Thyroid gland (tissue), 4 donors: ENCODE data around the gene MRAS.

ENCODE experiments used
- POLR2A ChIP-seq, 2 donors: fragments of 450-650 bp; IDR thresholded peaks; one replicate each; pipeline ENCODE4 v1.6.1; 2017; ENCODE audit warnings: antibody characterized with exemption in 2 of 2, mild to moderate bottlenecking in 2 of 2, moderate library complexity in 1 of 2
- TF ChIP-seq, protein P1 (sequence below), 6 experiments: fragments of 200-600 bp in 3 of 6; fragments of 450-650 bp in 3 of 6; sonication (generic) in 3 of 6; IDR thresholded peaks; one replicate each; pipeline ENCODE4 v1.5.1; 2016 to 2019; ENCODE audit warnings: antibody characterized with exemption in 6 of 6, mild to moderate bottlenecking in 2 of 6, inconsistent platforms in 1 of 6, moderate library complexity in 1 of 6

DNA sequence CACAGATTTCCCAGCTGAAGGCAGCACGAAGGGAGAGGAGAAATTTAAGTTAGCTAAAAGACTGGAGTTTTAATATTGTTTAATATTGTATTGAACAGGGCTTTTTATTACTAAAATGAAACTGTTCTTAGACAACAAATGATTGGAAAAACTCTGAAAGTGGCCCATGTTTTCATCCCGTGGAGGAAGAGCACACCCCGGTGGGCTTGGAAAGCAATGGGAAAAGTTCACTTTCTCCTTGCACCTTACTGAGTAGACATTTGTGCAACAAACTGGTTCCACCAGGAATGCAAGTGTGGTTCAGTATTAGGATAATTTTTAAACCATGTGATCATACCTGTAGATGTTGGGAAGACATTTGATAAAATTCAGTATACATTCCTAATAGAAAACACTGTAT is 77.8 kb downstream of the MRAS start:
- TF ChIP-seq, protein P1, sequence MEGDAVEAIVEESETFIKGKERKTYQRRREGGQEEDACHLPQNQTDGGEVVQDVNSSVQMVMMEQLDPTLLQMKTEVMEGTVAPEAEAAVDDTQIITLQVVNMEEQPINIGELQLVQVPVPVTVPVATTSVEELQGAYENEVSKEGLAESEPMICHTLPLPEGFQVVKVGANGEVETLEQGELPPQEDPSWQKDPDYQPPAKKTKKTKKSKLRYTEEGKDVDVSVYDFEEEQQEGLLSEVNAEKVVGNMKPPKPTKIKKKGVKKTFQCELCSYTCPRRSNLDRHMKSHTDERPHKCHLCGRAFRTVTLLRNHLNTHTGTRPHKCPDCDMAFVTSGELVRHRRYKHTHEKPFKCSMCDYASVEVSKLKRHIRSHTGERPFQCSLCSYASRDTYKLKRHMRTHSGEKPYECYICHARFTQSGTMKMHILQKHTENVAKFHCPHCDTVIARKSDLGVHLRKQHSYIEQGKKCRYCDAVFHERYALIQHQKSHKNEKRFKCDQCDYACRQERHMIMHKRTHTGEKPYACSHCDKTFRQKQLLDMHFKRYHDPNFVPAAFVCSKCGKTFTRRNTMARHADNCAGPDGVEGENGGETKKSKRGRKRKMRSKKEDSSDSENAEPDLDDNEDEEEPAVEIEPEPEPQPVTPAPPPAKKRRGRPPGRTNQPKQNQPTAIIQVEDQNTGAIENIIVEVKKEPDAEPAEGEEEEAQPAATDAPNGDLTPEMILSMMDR (IDR thresholded peaks at IDR 0.05), result peak in 4 of 6 experiments; percentile 33 to 39 (median 36)
- no peak for TF ChIP-seq POLR2A (IDR thresholded peaks at IDR 0.05)
